GM21423 (cell line): ENCODE measurements around the gene TMEM175.
"Not testable (repeated sequence)": the region's sequence is repeated elsewhere in the genome, so short reads cannot be mapped to it uniquely, and the experiment has no call there.

Experiments used
- ATAC-seq: cut with Tn5 transposase; IDR thresholded peaks from one replicate; pipeline ENCODE4 v1.9.1; 2021; ENCODE audit warnings: mild to moderate bottlenecking, moderate library complexity; ENCODE audit not compliant: unreplicated experiment

The TMEM175 gene

DNA sequence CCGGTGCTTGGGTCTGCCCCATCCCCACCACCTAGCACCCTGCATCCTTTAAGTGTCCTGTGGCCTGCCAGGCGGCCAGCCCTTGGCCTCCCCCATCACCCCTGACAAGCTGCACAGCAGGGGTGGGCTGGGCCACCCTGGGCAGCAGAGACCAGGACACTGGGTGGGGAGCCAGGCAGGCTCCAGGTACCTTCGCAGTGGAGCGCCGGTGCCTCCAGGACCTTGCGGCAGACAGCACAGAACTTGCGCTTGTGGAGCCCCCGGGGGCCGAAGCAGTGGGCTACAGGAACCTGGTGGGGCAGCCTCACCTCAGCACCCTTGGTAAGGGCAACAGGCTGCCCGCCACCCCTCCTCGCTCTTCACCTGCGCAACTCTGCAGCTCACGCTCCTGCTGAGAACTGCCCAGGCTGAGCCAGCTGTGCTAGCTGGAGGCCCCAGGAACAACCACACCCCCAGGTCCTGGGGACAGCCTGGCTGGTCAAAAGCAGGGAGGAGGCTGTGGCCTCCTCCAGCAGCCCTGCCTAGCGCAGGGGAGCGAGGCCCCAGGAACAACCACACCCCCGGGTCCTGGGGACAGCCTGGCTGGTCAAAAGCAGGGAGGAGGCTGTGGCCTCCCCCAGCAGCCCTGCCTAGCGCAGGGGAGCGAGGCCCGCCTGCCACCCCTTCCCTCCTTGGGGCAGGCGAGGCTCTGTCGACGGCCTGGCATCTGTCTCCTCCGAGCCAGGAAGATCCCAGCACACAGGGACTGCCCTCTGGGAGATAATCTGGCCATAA is 36.5 kb downstream of the TMEM175 start:
- no peak for ATAC-seq

DNA sequence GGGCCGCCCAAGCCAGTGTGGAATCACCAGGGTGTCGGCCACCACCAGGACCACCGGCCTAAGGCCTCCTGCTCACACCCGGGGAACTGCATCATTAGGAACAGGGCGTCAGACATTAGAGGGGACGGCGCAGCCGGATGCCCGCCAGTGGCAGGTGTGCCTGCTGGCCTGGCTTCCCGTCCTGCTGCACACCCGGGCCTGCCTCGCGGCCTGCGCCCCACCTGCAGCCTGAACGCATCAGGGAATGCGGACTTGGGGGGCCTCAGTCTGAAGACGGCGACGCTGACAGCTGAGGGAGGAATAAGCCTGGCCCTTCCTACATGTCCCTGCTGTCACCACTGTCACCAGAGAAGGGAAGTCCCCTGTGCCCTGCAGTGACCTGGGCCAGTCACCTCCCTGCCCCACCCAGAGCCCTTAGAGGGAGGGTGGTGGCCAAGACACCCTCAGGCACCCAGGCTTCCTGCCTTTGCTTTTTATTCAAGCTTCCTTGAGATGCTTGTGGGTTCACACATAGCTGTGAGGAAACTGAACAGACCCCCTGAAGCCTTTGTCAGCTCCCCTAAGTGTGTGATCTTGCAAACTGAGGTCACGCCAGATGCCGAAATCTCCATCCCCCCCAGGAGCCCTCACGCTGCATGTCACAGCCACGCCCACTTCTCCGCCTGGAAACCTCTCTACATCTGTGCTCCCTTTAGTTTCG is 37.9 kb downstream of the TMEM175 start:
- ATAC-seq = no peak

DNA sequence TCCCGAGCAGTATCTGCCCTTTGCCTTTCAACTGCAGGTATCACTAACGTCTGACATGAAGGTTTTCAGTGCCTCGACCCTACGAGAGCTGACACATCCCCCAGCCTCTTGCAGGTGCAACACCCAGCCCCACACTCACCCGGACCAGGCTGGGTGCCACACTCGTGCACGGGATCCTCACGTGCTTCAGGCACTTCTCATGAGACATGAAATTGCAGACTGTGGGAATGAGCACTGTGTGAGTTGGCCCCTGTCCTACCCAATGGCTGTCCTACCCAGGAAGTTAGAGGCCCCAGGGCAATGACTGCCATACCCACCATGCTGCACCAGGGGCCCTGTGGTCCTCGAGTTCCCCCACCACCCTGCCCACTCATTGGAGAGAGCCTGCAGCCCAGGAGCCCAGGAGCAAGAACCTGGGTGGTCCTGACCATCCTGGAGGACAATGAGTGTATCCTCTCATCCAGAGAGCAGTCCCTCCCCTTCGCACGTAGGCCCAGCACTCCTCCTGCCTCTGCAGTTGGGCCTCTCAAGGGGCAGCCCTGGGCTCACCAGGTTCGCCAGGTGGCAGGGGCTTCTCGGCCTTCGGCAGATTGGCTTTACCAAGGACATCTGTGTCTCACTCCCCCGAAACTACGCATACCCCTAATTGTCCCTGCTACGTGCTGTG is 38.7 kb downstream of the TMEM175 start:
- ATAC-seq = no peak

DNA sequence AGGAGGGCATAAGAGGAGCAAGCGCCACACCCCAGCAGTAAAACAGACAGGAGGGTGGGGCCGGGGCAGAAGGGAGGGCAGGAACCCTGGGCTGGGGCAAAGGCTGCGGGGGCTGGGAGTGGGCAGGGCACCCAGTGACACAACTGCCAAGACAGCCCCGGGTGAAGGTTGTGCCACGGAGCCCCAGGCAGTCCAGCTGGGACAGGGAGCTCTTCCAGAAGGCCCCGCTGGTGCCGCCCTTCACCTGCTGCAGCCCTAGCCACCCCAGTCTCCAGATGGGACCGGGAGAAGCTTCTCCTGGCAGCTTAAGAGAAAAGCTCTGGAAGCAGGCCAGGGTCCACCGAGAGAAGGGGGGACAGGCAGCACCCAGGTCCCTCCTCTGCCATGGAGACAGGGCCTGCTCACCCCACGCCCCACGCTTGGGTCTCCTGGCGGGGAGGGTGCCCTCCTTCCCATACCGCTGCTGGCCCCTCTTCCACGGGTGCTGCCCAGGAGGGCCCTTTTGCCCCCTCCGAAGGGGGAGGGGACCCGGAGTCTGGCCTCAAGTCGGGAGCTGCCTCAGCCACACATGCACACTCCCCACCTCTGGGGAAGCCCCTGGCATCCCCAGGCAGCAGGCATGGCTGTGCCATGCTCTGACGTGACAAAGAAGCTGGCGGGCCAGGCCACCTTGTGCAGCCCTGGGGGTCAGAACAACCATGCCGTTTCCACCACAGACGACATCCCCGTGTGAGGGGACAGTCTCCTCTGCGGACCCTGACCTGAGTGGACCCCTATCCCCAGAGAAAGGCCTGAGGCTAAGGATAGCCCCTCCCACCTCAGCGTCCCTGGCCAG is 39.6 kb downstream of the TMEM175 start:
- ATAC-seq = no peak

DNA sequence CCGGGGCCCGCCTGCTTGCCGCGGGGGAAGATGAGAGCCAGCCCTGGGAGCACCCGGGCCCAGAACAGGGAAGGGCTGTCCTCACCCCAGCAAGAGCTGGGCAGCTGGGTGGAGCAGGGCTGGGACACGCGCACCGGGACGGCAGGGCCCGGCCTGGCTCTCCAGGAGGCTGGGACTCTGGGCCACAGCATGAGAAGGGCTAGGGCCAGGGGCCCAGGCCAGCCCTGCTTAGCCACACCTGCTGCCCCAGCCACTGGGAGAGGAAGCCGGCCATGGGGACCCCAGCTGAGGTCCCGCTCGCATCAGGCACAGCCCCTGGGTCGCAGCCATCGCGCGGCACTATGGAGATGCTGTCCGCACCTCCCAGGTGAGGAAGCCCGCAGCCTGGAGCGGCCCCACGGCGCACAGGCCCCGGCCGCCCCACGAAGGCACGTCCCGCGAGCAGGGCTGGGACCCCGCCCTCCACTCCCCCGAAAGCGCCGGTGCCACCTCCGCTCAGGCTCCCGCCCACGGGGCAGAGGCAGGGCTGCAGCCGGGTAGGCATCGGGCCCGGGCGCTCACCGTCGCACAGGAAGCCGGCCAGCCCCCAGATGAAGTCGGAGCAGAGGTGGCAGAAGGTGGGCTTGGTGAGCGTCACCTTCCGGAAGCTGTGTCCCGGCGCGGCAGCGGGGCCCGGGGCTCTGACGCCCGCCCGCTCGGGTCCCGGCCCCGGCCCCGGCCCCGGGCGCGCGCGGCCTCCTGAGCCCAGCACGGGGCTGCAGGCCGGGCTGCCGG is 40.6 kb downstream of the TMEM175 start:
- ATAC-seq = peak; percentile 38

DNA sequence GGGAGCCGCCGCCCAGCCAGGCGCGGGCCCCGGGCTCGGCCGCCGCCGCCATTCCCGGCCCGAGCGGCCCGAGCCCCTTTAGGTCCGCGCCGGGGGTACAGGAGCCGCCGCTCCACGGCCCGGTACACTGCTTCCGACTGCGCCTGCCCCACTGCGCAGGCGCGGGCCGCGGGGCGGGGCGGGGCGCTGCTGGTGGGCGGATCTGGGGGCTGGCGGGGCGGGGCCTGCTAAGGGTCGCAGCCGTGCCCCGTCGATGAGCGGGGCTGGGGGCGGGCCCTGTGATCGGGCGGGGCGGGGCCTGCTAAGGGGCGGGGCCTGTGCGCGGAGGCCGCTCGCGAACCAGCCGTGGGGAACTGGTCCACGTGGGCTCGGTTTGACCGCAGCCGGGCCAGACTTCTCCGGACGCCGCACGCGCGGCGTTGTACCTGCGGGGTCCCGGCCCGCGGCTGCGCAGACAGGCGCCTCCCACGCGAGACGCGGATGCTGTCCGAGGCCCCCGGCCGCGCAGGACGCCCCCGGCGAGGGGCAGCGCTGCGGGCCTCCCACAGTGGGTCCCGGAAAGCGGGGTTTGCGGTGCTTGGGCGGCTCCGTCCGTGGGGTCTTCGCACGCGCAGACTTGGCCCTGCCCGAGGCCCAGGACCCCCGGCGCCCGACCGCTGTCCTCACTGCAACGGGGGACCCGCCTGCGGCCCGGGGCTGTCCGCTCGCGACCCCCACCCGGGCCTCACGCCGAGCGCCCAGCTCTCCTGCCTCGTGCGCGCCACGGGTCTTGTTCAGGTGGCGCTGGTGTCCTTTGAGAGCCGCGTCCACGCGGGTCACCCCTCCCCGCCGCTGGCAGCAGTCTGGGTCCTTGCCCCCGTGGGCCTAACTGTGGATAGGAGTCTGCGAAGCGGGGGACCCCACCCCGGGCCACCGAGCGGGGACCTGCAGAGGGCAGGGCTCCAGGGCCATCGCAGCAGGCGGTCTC is 41.5 kb downstream of the TMEM175 start, which contains the start of gene DGKQ:
TSS of gene DGKQ (minus strand) at position 139 of the 967 bp plus-strand sequence. CDS start at position 52, 87 bp downstream.
- peak; percentile 64 for ATAC-seq

DNA sequence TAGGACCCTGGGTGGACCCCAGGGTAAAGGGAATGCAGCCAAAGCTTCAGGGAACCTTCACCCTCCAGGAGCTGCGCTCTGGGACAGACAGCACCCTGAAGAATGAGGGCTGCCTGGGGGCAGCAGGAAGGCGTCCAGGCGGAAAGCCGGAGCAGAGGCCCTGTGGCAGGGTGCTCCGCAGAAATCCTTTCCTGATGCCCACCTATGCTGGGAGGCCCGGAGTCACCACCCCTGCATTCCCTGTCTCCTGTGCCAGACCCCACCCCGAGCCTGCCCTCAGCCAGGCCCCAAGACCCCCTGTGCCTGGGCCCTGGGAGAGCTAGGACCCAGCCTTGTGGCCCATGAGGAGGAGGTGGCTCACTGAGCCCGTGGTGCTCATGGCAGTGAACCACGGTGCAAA is 42.4 kb downstream of the TMEM175 start:
- ATAC-seq = no peak

DNA sequence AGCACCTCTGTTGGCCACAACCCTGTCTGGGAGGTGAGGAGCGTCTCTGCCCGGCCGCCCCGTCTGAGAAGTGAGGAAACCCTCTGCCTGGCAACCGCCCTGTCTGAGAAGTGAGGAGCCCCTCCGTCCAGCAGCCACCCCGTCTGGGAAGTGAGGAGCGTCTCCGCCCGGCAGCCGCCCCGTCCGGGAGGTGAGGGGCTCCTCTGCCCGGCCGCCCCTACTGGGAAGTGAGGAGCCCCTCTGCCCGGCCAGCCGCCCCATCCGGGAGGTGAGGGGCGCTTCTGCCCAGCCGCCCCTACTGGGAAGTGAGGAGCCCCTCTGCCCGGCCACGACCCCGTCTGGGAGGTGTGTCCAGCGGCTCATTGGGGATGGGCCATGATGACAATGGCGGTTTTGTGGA is 43.8 kb downstream of the TMEM175 start:
- not testable (repeated sequence) for ATAC-seq

DNA sequence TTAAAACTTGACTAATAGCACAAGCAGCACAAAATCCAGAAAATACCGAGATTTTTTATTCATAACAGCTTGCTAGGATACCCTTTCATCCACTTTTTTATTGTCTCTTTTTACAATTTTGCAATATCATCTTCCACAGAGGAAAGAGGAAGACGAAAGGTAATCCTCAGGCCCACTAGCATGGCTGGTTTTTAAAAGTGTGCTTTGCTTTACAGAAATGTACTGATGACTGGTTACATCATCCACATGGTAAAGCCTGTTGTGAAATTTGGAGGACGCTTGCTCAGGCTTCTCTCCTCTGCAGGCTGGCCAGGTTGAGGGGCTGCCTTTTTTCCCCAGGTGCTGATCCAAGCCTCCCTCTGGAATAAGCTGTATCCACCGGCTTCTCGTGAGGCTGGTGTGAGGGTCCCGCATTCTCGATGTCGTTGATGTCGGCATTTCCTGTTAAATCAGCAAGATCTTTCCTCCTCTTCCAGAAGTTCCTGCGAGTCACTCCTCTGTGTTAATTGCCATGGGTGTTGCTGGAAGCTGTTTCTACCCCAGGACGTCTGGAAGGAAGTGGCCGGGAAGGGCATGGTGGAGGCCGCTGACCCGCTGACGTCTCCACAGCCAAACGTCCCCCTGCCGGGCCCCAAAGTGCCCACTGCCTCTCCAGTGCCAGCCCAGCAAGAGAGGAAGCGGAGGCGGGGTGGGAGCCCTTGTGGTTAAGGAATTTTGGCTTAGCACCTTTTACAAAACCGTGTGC is 46.9 kb downstream of the TMEM175 start:
- no peak for ATAC-seq

DNA sequence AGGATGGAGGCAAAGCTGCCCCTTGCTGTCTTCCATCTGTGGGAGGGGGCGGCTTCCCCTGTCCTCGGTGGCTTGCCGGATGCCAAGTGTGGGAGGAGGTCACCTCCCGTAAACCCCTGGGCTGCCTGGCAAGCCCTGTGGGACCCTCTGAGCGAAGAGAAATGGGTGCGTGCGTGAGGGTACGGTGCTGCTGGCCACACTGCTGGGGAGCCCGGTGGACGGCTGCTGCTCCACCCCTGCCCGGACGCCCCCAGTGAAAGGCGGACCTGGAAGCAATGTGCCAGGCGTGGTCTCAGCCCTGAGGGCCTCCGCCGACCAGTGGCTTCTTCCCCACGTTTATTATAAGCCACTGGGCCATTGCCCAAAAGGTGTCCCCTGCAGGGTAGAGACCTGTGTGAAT is 50.0 kb downstream of the TMEM175 start:
- no peak for ATAC-seq

DNA sequence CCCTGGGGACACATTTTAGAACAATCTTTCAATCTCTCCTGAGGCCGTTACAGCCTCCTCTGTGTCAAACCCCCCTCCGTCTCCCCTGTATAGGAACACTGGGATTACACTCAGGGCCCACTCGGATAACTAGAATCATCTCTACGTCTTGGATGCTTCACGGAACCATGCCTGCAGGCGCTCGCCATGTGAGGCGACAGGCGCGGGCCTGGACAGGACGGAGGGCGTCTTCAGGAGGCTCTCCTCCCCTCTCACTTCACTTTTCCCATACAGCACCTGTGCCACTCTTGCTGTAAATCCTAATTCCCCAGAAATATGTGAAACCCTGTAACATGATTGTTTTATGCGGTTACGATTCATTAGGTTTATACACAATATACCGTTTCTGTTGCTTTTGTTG is 50.6 kb downstream of the TMEM175 start:
- no peak for ATAC-seq

DNA sequence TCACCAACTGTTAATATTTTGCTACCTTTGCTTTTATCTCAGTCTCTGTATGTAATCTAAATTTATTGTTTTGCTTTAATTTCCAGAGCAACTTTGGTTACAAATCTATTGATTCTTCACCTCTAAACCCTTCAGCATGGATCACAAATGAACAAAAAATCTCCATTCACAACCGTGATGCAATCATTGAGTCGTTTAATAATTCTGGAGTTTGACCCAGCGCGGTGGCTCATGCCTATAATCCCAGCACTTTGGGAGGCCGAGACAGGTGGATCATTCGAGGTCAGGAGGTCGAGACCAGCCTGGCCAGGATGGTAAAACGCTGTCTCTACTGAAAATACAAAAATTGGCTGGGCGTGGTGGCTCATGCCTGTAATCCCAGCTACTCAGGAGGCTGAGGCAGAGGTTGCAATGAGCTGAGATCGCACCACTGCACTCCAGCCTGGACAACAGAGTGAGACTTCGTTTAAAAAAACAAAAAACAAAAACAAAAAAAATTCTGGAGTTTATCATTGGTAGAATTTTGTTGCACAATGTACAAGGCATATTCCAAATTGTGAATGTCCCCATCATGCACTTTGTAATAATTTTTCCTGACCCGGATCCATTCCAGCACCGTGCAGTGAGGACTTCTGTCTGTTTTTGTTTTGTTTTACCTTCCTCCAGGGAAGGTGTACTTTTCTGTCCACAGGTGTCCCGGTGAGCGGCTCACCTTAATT is 52.2 kb downstream of the TMEM175 start:
- ATAC-seq = no peak

DNA sequence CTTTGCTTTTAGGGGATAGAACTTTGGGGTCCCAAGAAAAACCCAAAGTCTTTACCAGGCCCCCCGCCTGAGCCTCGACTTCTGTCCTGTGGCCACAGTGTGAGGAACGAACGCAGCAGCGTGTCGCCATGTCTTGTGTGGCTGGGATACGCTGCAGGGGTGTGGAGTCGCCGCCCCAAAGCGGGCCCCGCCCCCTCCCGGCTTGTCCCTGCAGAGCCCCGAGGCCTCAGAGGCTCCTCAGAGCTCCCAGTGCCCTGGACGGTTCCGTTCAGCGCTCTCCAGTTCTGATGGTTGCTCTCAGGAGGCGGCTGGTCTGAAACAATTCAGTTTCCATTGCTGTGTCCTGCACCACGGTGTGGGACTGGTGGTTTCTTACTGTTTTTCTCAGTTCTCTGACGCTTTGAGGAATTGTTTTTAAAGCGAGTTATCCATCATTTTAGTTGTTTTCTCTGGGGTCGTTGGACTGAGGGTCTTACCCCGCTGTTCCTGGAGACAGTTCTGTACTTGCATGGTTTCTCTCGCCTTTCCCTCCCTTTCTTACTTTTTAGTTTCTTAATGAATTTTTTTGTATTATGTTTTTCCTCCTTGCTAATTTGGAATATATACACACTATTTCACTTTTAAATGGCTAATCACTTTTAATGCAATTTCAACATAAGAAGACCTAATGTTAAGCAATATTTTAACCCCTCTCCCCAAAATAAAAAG is 53.0 kb downstream of the TMEM175 start:
- no peak for ATAC-seq

DNA sequence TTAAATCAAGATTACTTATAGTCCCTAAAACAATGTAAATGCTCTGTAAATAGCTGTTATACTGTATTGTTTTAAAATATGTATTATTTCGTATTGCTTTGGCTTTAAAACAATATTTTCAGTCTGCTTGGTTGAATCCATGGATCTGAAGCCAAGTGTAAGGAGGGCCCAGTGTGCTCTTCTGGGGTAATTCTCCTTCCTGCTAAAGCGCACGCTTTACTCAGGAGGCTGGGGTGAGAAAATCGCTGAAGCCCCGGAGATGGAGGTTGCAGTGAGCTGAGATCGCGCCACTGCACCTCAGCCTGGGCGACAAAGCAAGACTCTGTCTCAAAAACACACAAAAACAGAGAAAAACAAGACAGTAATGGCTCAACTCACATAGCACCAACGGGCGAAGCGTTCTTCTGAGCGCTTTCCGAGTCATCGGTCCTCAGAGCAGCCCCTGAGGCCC is 54.2 kb downstream of the TMEM175 start:
- ATAC-seq = no peak

DNA sequence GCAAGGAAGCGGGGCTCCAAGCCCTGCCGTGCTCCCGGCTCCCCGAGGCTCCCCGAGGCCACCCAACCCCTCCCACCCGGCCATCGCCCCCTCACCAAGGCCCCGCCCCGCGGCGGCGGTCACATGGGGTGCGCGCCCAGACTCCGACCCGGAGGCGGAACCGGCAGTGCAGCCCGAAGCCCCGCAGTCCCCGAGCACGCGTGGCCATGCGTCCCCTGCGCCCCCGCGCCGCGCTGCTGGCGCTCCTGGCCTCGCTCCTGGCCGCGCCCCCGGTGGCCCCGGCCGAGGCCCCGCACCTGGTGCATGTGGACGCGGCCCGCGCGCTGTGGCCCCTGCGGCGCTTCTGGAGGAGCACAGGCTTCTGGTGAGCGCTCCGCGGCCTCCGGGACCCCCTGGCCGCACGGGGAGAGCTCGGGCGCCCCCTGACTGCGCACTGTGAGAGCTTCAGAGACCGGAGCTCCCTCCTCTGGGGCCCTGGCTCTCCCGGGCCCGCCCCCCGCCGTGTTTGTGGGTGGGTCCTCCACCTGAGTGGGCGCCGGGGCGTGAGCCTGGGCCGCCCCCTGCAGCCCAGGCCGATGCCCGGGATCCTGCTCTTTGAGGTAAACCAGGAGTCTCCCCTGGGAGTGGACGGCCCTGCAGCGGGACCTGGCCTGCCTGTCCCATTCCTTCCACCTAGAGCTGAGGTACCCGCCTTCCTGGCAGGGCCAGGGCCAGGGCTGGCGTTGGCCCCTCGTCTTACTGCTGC is 54.8 kb downstream of the TMEM175 start, which contains the start of gene IDUA:
TSS of gene IDUA (plus strand) at position 166 of the 745 bp plus-strand sequence. CDS start at position 207, 41 bp downstream.
- ATAC-seq = peak; percentile 68
